K562 (cell line): ENCODE measurements around the gene ERCC6L. TPM values are rescaled to one million over a fixed set of nuclear protein-coding genes. Genes with fewer than 3 reads are reported as not detected.

Experiments used
- BRD4 ChIP-seq: fragments of 200-600 bp; sonication (generic); IDR thresholded peaks from 2 replicates; pipeline ENCODE4 v1.6.1; 2017; ENCODE audit warnings: inconsistent platforms
- ELF1 ChIP-seq: fragments of 200-800 bp; sonication (Bioruptor generic); IDR thresholded peaks from 2 replicates; pipeline ENCODE4 v1.6.1; 2016; ENCODE audit warnings: missing genetic modification characterization, missing compliant biosample characterization
- FUS ChIP-seq: fragments of 200-400 bp; formaldehyde crosslinking; optimal IDR thresholded peaks from 2 replicates; pipeline ENCODE3; 2017; ENCODE audit warnings: low read depth, low read length
- L3MBTL2 ChIP-seq: fragments of 450-650 bp; IDR thresholded peaks from 2 replicates; pipeline ENCODE4 v1.6.1; 2016; ENCODE audit warnings: mild to moderate bottlenecking, moderate library complexity
- MAFG ChIP-seq: fragments of 450-650 bp; conservative IDR thresholded peaks from 2 replicates; pipeline ENCODE4 v1.6.1; 2016; ENCODE audit warnings: missing genetic modification characterization, missing compliant biosample characterization
- MEF2D ChIP-seq: conservative IDR thresholded peaks from 2 replicates; pipeline ENCODE4 v1.6.1; 2016; ENCODE audit warnings: low read depth, missing genetic modification characterization, missing compliant biosample characterization
- NBN ChIP-seq: fragments of 450-650 bp; IDR thresholded peaks from 2 replicates; pipeline ENCODE4 v1.6.1; 2016; ENCODE audit warnings: low read depth, mild to moderate bottlenecking
- NFIC ChIP-seq: fragments of 450-650 bp; IDR thresholded peaks from 2 replicates; pipeline ENCODE4 v1.6.1; 2017; ENCODE audit warnings: mild to moderate bottlenecking, inconsistent platforms
- NRF1 ChIP-seq, 2 experiments: fragments of 450-650 bp; IDR thresholded peaks in 1 of 2; conservative IDR thresholded peaks in 1 of 2; 2 replicates each; pipeline ENCODE4 v1.6.1; 2014; ENCODE audit warnings: mild to moderate bottlenecking in 2 of 2
- PML ChIP-seq: IDR thresholded peaks from 2 replicates; pipeline ENCODE4 v1.6.1; 2012; ENCODE audit warnings: low read length, inconsistent platforms
- RBM14 ChIP-seq: fragments of 200-400 bp; formaldehyde crosslinking; IDR thresholded peaks from 2 replicates; pipeline ENCODE4 v1.6.1; 2018; ENCODE audit warnings: low read depth, mild to moderate bottlenecking, low read length, moderate library complexity, borderline replicate concordance; ENCODE audit not compliant: insufficient read depth
- TAF7 ChIP-seq: fragments of 450-650 bp; IDR thresholded peaks from 2 replicates; pipeline ENCODE4 v1.6.1; 2016; ENCODE audit warnings: missing genetic modification characterization, missing compliant biosample characterization
- ZFX ChIP-seq: sonication (generic); formaldehyde crosslinking; IDR thresholded peaks from 2 replicates; pipeline ENCODE4 v1.8.0; 2022; ENCODE audit warnings: mild to moderate bottlenecking, missing genetic modification reagents, moderate library complexity
- ZNF184 ChIP-seq: sonication (generic); formaldehyde crosslinking; IDR thresholded peaks from 2 replicates; pipeline ENCODE4 v1.5.0; 2020; ENCODE audit warnings: missing genetic modification reagents
- ZNF253 ChIP-seq: fragments of 250-450 bp; sonication (Bioruptor Pico); conservative IDR thresholded peaks from 2 replicates; pipeline ENCODE4 v1.6.1; 2021; ENCODE audit warnings: mild to moderate bottlenecking
- ZNF354B ChIP-seq: fragments of 250-450 bp; sonication (Bioruptor Pico); IDR thresholded peaks from 2 replicates; pipeline ENCODE4 v1.4.0; 2020
- ZNF431 ChIP-seq: sonication (generic); formaldehyde crosslinking; IDR thresholded peaks from 2 replicates; pipeline ENCODE4 v1.8.0; 2022; ENCODE audit warnings: mild to moderate bottlenecking, missing genetic modification reagents
- ZNF699 ChIP-seq: fragments of 250-450 bp; sonication (Bioruptor Pico); IDR thresholded peaks from 2 replicates; pipeline ENCODE4 v1.8.0; 2021; ENCODE audit warnings: mild to moderate bottlenecking, moderate library complexity; ENCODE audit not compliant: insufficient replicate concordance
- polyA plus RNA-seq, 8 experiments: library from polyadenylated mRNA; depleted of rRNA in 4 of 8; stranded (reverse) in 5 of 8; unstranded in 3 of 8; fragments of >200 nt; fragmentation: Nextera tagmentation in 2 of 8; fragmentation: Illumina TruSeq in 1 of 8; extraction: Ambion mirVana in 2 of 8; extraction: Trizol in 1 of 8; gene quantifications; 2 replicates each; pipeline versions ENCODE4 v1.2.1 to v1.2.3, GENCODE V29; 2011 to 2014; ENCODE audit warnings: inconsistent platforms in 1 of 8, missing spikeins in 1 of 8
- total RNA-seq, 7 experiments: library from RNA; depleted of rRNA in 6 of 7; stranded (reverse); fragments of >200 nt in 6 of 7; fragmentation: Illumina TruSeq in 2 of 7; extraction: Trizol in 2 of 7; gene quantifications; 2 replicates each; pipeline versions ENCODE4 v1.2.1 to v1.2.3, GENCODE V29; 2011 to 2021; ENCODE audit warnings: low replicate concordance in 1 of 7
- TF ChIP-seq, protein P1 (sequence below): fragments of 250-450 bp; sonication (Bioruptor Pico); IDR thresholded peaks from 2 replicates; pipeline ENCODE4 v1.8.0; 2022; ENCODE audit warnings: moderate library complexity, mild to moderate bottlenecking, inconsistent platforms

The ERCC6L gene
- total and polyA plus RNA-seq, 9 of the 15 experiments (the other 6 are each of a cell fraction or from before 2014, with no cell fraction given), result 6.4 to 17.4 (median 11.9) TPM

DNA sequence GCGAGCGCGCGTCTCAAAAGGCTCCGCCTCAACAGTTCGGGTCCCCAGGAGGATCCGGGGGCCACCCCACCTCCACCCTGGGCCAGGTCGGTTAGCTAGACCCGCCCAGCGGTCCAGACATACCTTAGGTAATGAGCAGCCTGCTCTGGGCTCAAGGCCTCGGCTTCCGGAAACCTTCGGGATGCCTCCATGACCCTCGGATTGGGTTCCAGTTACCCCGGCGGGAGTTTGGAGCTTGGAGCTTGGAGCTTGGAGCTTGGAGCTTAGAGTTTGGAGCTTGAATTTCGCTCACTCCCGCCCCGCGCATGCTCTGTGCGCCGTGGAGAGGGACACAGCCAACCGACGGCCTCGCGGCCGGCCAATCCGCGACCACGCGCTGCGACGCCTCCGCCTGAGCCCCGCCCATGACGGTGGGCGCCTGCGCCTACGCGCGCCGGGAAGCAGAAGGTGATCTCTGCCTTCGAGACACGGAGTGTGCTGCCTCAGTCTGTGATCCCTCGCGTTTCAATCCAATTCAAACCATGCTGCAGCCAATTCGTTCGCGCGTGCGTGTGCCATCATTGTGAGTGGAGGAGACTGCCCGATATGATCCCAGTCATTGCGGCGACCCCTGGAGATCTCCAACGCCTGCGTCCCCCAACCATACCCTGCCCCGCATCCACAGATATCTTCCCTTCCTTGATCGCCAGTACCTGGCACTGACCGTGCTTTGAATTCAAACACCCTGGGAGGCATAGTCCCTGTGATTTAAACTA lies at the start of gene ERCC6L (continued):
- TF ChIP-seq ZNF431 (CRISPR knock-in tag), result no peak
- no peak for TF ChIP-seq ZNF354B (CRISPR knock-in tag)
- no peak for TF ChIP-seq MAFG (tag)
- peak; percentile 94 to 95 for TF ChIP-seq NRF1 (conservative IDR thresholded peaks at IDR 0.05 in 1 of 2, IDR thresholded peaks at IDR 0.05 in 1 of 2)
- peak; percentile 18; the same call in 1 of the 2 replicates for TF ChIP-seq NFIC
- no peak for TF ChIP-seq ZNF699
- TF ChIP-seq L3MBTL2, result peak; percentile 89
- TF ChIP-seq NBN, result no peak
- peak; percentile 92 for TF ChIP-seq TAF7
- TF ChIP-seq, protein P1, sequence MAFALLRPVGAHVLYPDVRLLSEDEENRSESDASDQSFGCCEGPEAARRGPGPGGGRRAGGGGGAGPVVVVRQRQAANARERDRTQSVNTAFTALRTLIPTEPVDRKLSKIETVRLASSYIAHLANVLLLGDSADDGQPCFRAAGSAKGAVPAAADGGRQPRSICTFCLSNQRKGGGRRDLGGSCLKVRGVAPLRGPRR (CRISPR knock-in tag), result no peak
- no peak for TF ChIP-seq MEF2D (tag)
- no peak for TF ChIP-seq ZNF253 (CRISPR knock-in tag)
- no peak for TF ChIP-seq FUS
- TF ChIP-seq RBM14, result no peak
- no peak for TF ChIP-seq BRD4
- TF ChIP-seq ZNF184 (CRISPR knock-in tag), result no peak
- TF ChIP-seq PML, result peak; percentile 44; the same call in 1 of the 2 replicates
- TF ChIP-seq ELF1 (tag), result no peak
- no peak for TF ChIP-seq ZFX
